T47D (cell line): ENCODE data around the gene THAP7.

Source experiments
- DNase-seq, 2 experiments: peaks; one replicate each; pipeline versions ENCODE4 v3.0.0 to v3.0.0-alpha.2; 2011 to 2012; ENCODE audit warnings: low read depth in 1 of 2, low spot score in 1 of 2
- JUND ChIP-seq: IDR thresholded peaks from 2 replicates; pipeline ENCODE4 v1.6.1; 2012; ENCODE audit warnings: low read depth
- in situ Hi-C: cut with HindIII; loops from 2 replicates; pipeline ENCODE4 v1.10.0; 2016; ENCODE audit warnings: low sequenced_read_pairs, low pct_unique_long_range_greater_than_20kb

The THAP7 gene

GRCh38 chr22:21026783-21027692, 25.1 kb upstream of the THAP7 start:
- no peak for DNase-seq
- no peak for TF ChIP-seq JUND
- in situ Hi-C loops = no loop called here

GRCh38 chr22:21025763-21026755, 24.1 kb upstream of the THAP7 start:
- in situ Hi-C loops = no loop called here
- TF ChIP-seq JUND = no peak

GRCh38 chr22:21025266-21025665, 23.3 kb upstream of the THAP7 start:
- in situ Hi-C loops = no loop called here
- no peak for DNase-seq
- no peak for TF ChIP-seq JUND

More at GRCh38 chr22:21025763-21026755, 24.1 kb upstream of the THAP7 start:
- DNase-seq = no peak

- TF ChIP-seq JUND = no peak
- DNase-seq = no peak
- in situ Hi-C loops = no loop called here
Measured at GRCh38 chr22:21022955-21023614, 21.2 kb upstream of the THAP7 start.

GRCh38 chr22:21022507-21022906, 20.6 kb upstream of the THAP7 start:
- TF ChIP-seq JUND = no peak
- in situ Hi-C loops = no loop called here
- DNase-seq = no peak

- no peak for TF ChIP-seq JUND
- in situ Hi-C loops = no loop called here
- DNase-seq = peak in 1 of 2 experiments; percentile 37
Measured at GRCh38 chr22:21020802-21021429, 19.0 kb upstream of the THAP7 start.

- no peak for TF ChIP-seq JUND
- no peak for DNase-seq
- in situ Hi-C loops = no loop called here
Measured at GRCh38 chr22:21018314-21018713, 16.4 kb upstream of the THAP7 start.

GRCh38 chr22:21016644-21017420, 14.9 kb upstream of the THAP7 start:
- in situ Hi-C loops = no loop called here
- no peak for TF ChIP-seq JUND
- no peak for DNase-seq

GRCh38 chr22:21015466-21016006, 13.6 kb upstream of the THAP7 start:
- in situ Hi-C loops = no loop called here
- no peak for DNase-seq
- TF ChIP-seq JUND = no peak

- DNase-seq = no peak
- no peak for TF ChIP-seq JUND
- in situ Hi-C loops = no loop called here
Measured at GRCh38 chr22:21014726-21015465, 13.0 kb upstream of the THAP7 start, which contains the start of gene P2RX6. Gene P2RX6, plus strand, starts transcription at chr22:21015165. Its CDS starts 10 bp downstream, at chr22:21015175.
